ENCODE results near the gene ST6GAL1.
"Not testable (repeated sequence)": the region's sequence is repeated elsewhere in the genome, so short reads cannot be mapped to it uniquely, and the experiment has no call there.

The ST6GAL1 gene

DNA sequence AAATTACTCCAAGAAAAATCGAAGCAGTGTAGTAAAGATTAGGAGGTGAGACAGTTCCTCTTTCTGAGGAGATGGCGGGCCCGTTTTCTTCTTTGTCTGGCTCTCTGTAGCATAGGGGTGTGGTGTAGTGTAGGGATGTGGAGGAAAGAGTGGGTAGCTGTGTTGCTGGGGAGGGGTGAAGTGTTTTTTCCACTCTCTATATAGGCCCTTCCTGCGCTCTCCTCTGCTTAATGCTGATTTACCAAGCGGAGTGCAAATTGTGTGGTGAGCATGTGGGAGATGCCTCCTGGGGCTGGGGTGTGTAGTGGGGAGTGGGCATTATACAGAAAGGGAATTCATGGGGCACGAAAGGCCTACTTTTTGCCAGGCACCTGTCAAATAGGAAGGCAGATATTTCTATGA is 94.9 kb downstream of the ST6GAL1 start:
- no peak for DNase-seq

DNA sequence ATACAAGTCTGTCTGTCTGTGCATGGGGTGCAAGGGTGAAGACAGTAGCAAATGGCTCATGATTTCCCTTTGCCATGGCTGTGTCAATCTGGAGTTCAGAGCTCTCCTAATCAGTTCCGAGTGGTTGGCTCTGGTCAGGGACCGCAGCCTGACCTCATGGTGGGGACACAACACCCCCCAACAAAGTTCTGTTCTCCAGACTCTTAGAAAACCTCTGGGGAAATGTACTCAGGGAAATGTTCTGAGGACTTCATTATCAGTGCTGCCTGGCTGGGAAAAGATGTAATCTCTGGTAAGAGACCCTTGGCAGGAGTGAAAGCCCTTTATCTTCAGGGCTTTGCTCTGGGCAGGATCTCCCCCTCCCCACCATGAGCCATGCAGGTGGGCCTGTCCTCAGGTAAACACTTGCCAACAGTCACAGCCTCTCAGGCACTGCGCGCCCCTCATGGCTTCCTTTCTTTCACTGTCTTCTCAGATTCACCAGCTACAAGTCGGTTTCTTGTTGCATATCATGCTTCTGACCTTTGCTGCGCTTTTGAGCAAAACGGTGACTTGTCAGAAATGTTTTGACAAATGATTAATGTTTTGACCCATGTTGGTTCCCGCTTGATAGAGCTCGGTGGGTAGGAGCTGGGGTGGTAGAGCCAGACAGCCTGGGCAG is 95.5 kb downstream of the ST6GAL1 start:
- no peak for DNase-seq

- DNase-seq: no peak
Observed at GRCh38 chr3:187026317-187026670, 96.0 kb downstream of the ST6GAL1 start.

DNA sequence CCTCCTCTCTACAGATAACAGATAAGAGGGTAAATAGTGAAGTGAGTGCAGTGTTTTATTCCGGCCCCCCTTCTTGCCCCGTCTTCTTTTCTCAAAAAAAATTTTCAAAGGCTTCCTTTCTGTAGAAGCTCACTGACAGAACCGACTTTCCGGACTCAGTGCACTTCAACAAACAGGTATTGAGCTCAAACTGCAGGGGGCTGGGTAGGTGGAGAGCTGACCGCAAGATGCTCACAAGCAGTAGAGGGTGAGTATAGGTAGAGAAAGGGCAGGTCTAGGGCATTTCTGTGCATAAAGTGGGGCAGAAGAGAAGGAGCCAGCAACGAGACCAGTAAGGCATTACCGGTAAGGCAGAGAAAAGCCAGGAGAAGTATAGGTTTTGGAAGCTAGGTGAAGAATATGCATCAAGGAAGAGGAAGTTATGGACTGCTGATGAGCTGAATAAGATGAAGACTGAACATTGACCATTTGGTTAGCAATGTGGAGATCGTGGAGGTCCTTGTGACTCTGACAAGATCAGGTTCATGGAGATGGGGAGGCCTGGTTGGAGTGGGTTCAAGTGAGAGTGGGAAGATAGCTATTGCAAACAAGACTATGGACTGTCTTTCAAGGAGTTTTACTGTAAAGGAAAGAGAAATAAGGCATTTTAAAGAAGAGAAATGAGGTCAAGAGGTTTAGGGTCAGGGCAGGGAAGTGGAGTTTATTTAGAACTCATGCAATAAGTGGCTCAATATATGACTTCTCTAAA is 97.4 kb downstream of the ST6GAL1 start:
- DNase-seq: no peak

GRCh38 chr3:187031934-187032333 is 101.6 kb downstream of the ST6GAL1 start:
- no peak for DNase-seq

DNA sequence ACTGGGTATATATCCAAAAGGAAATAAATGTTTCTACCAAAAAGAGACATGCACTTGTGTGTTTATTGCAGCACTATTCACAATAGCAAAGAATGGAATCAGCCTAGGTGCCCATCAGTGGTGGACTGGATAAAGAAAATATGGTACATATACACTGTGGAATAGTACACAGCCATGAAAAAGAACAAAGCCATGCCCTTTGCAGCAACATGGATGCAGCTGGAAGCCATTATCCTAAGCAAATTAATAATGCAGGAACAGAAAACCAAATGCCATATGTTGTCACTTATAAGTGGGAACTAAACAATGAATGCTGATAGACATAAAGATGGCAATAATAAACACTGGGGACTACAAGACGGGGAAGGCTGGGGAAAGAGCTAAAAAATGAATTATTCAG is 106.1 kb downstream of the ST6GAL1 start:
- DNase-seq: no peak

DNA sequence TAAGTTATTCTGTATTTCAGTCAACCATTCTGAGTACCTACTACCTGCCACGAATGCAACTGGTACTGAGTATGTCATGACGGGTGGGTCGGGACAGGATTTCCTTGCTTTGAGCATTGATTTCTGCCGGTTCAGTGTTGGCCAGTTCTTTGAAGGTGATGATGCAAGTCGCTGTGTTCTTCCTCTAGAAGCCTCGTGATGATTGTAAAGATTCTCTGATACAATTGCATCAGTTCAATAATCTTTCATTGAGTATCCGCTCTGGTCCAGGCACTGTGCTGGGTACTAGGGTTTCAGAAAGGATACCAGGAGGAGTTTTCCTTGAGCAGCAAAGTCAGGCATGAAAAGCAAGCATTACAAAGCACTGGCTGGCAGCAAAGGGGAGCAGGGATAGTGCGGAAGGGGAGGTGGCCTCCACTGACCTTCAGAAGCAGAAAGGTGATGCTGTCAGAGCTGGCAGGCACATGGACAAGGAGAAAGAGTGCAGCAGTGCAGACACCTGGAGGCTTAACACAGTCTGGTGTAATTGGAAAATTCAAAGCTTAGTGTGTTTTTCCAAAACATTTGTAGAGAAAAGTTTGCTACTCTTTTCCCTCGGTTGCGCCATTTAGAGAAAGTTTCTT is 108.9 kb downstream of the ST6GAL1 start:
- DNase-seq: no peak

DNA sequence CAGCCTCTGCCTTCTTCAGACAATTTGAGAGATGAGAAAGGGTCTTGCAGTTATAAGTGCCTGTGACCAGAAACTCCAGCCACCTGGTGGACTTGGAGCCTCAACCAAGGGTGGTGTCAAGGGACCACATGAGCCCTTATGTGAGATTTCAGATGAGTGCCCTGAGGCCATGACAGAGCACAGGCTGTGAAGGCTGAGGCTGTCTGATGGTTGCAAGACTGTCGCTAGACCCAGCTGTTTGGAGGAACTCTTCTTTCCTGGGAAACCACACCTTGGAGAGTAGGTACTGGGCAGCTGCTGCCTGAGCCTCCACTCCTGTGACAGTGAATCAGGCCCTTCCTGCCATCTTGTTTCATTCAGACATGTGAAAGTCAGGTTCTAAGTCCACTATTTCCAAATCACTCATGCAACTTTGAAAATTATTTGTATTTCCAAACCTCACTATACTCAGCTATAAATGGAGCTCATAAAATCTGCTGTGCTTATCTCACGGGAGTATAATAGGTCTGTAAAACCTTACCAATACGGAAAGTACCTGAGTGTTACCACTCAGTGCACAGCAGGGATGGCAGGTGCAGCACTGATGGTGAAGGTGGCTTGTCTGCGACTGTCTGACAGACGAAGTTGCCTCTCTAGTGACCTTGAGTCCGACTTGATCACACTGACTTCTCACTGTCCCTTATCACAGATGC is 109.5 kb downstream of the ST6GAL1 start:
- DNase-seq: no peak

DNA sequence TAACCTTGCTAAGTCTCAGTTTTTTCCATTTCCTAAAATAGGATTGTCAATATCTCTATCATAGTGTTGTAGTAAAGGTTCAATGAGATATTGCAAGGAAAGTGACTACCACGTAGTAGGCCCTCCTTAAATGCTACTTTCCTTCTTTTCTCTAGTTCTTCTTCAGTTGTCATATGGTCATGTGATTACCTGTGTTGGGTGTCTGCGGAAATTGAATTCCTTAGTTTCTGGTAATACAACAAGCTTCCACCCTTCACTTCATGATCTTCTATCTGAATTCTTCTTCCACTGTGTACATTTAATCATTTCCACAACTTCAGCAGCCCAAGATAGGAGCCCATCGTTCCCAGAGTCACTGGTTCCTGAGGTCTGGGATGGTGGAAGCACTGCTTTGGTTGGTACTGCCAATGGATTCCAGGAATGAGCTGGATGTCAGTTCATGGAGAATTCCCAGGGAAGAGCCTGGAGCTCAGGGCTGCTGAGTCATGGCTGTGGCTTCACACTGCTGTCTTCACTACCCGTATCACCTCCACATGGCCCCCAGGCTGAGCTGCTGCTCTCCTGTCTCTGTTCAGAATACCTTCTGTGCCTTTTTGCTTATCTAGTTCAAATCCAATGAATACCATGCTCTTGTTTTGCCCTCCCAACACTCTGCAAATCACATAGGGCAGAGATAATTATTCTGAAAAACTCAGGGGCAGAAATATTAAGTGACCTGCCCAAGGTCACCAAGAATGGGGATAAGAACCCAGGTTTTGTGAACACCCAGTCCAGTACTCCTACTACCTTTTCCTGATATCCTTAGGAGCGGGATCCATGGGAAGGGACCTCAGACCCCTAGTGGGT is 110.4 kb downstream of the ST6GAL1 start:
- no peak for DNase-seq

GRCh38 chr3:187041362-187042307 is 111.3 kb downstream of the ST6GAL1 start:
- no peak for DNase-seq

GRCh38 chr3:187042346-187042745 is 112.0 kb downstream of the ST6GAL1 start:
- no peak for DNase-seq

- no peak for DNase-seq
Observed at GRCh38 chr3:187042874-187043458, 112.6 kb downstream of the ST6GAL1 start.

- no peak for DNase-seq
Observed at GRCh38 chr3:187044206-187044605, 113.9 kb downstream of the ST6GAL1 start.

DNA sequence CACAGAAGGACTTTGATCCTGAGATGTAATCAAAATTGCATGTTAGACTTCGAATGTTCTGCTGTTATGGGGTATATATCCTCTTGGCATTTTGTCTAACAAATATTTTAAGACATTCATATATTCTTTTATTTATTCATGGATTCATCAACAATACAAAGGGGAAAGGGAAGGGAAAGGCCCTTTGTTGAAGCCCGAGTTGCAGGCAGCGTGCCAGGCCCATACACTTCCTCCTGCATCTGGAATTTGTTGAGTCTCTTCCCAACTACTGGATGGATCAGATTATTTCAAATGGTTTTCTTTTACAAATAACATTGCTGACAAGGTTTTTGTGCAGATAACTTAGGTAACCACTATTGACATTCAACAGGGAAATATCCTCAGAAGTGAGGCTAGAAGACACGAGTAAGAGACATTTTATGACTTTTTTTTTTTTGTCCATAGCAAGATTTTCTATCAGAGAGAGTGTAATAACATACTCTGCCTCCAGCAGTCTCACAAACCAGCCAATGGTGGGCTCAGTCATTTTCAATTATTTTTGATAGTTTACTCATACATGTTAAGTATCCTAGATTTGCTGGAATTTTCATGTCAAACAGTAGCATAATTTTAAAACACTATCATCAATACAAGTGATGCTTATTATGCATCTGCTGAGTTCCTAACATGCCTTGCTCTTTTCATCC is 114.7 kb downstream of the ST6GAL1 start:
- DNase-seq: no peak

GRCh38 chr3:187046033-187046432 is 115.7 kb downstream of the ST6GAL1 start:
- no peak for DNase-seq

DNA sequence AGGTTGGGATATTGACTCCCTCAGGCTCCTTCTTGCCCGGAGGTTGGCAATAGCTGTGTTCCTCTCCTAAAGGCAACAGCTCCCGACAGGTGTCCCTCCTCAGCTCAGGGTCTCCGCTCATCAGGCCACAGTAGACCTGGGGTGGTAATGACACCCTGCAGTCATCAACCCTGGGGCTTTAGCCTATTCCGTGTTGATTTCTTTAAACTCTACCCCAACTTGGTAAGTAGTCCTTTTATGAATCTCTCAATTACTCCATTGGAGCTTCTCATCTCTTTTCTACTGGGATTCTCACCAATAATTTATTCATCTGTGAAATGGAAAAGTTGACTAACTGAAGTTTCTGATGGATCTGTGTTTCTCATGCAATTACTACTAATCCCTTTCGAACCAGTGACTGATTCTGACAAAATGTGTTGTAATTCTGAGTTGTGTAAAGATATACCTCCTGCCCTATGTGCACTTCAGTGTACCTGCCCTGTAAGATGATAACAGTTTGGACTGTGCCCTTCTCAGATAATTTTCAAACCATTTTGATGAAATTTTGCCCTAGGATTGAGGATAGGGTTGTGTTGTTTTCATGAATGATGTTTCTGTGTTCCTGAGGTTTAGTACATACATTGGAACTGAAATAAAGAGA is 119.3 kb downstream of the ST6GAL1 start:
- no peak for DNase-seq

DNA sequence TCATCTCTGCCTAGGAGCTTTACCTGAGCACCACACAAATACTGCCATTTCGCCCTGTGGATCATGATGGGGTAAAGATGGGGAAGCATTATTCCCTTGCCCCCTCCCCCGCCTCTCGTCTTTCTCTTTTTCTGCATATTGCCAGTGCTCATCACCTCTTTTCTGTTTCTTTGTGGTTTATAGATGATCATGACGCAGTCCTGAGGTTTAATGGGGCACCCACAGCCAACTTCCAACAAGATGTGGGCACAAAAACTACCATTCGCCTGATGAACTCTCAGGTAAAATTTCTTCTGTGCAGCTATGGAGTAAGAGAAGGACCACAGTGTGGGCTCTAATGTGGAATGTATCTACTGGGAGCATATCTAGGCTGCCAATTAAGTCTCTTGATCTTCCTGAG is 120.7 kb downstream of the ST6GAL1 start:
- no peak for DNase-seq

- DNase-seq: no peak
Observed at GRCh38 chr3:187051724-187052366, 121.5 kb downstream of the ST6GAL1 start.

DNA sequence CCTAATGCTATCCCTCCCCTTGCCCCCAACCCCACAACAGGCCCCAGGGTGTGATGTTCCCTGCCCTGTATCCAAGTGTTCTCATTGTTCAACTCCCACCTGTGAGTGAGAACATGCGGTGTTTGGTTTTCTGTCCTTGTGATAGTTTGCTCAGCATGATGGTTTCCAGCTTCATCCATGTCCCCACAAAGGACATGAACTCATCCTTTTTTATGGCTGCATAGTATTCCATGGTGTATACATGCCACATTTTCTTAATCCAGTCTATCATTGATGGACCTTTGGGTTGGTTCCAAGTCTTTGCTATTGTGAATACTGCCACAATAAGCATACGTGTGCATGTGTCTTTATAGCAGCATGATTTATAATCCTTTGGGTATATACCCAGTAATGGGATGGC is 122.1 kb downstream of the ST6GAL1 start:
- DNase-seq: not testable (repeated sequence)

Data from NCI-H2227 treated with DMSO at 0.1 percent for 48 hours (cell line).